Pancreas (tissue), 10 donors: ENCODE measurements around the gene LEKR1. TPM values are rescaled to one million over a fixed set of nuclear protein-coding genes. Genes with fewer than 3 reads are reported as not detected.

Experiments
- ATAC-seq, 4 donors: fragments of 200-7000 bp; cut with Tn5 transposase; one replicate each; pipeline versions ENCODE4 v1.8.0 to v1.9.1; 2020; ENCODE audit warnings: mild to moderate bottlenecking in 4 of 4, moderate library complexity in 4 of 4
- DNase-seq, 6 donors: peaks; one replicate each; pipeline ENCODE4 v3.0.0-alpha.2; 2020
- FAIRE-seq: peaks from 2 replicates; lab custom pipeline; 2012; peaks lifted over from hg19 to GRCh38; lab: Jason Lieb, UNC
- H3K27ac ChIP-seq, 4 donors: fragments of 200-600 bp; sonication (generic); 1 replicate in 3 of 4; 2 replicates in 1 of 4; pipeline versions ENCODE4 v1.5.0 to v1.8.0; 2020
- H3K27me3 ChIP-seq, 4 donors: fragments of 200-600 bp; one replicate each; pipeline ENCODE4 v1.8.0; 2021
- H3K36me3 ChIP-seq, 3 donors: fragments of 200-600 bp; sonication (generic) in 1 of 3; one replicate each; pipeline versions ENCODE4 v1.5.0 to v1.8.0; 2020 to 2021
- H3K4me1 ChIP-seq, 3 donors: fragments of 200-600 bp; one replicate each; pipeline ENCODE4 v1.8.0; 2021
- H3K4me3 ChIP-seq, 4 donors: fragments of 200-600 bp; sonication (generic) in 2 of 4; one replicate each; pipeline versions ENCODE4 v1.5.0 to v1.8.0; 2020 to 2021
- H3K9me3 ChIP-seq, 4 donors: fragments of 200-600 bp; one replicate each; pipeline ENCODE4 v1.8.0; 2021
- WGBS, 2 donors: extraction: QIAGEN DNeasy Blood & Tissue Kit; methylation state at CpG; one replicate each; pipeline ENCODE4 v1.1.7; 2013; 5-methylcytosine and 5-hydroxymethylcytosine counted together
- intact Hi-C, 3 donors: fragments of 100-400 bp; cut with DNase I; formaldehyde crosslinking; loops; one replicate each; pipeline versions ENCODE4 v1.11.1 to v1.14.2; 2022
- polyA plus RNA-seq, 2 donors: library from polyadenylated mRNA; stranded (reverse); fragments of 200-250 nt; gene quantifications; one replicate each; pipeline ENCODE4 v1.2.3, GENCODE V29; 2013
- total RNA-seq, 6 donors: library from RNA; stranded (reverse); fragmentation: NEBNext Ultra II Directional in 4 of 6; extraction: Animal tissue kit (Norgen Biotek cat#: 25700) in 4 of 6; gene quantifications; one replicate each; pipeline versions ENCODE4 v1.2.1 to v1.2.4, GENCODE V29; 2021 to 2023
- TF ChIP-seq, protein P1 (sequence below), 4 donors: fragments of 200-600 bp; sonication (generic) in 3 of 4; IDR thresholded peaks; one replicate each; pipeline versions ENCODE4 v1.5.0 to v1.8.0; 2021; ENCODE audit warnings: antibody characterized with exemption in 4 of 4
- donor health status: healthy with polysubstance abuse.
- donor health status: DM: no; HTN: no; CAD: no; lungs with moderate emphysema.
- donor health status: DM: no; HTN: no; CAD: no.
- donor health status: control.
- donor health status: control.
- donor health status: Bipolar disorder and iron deficiency.
- donor health status: DM: yes; HTN: yes; CAD: no.
- donor health status: DM: no; HTN: no; CAD: no.
- donor health status: DM: no; HTN: no; CAD: no.
- donor health status: DM: yes; HTN: yes; CAD: no.

LEKR1 gene
- total and polyA plus RNA-seq, 8 donors, result 0.88 to 2.8 (median 2.0) TPM

DNA sequence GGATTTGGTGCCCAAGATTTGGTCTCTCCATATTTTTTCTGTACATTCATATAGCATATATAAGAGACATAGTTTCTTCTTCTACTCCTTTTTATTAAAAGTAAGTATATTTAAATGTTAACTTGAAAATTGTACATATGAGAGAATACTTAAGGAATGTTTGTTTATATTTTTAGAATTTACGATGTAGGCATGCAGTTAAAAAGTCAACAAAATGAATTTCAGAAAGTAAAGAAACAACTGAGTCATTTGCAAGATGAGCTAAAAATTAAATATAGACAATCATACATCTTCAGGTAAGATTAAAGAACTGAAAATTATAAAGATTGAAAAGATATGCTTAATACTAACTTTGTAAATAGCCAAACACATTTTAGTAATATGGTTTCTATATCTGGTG lies 94.2 kb downstream of the LEKR1 start:
- no peak for ATAC-seq
- FAIRE-seq, result no peak
- no peaks in the 10 kb centered on the region for H3K27me3 ChIP-seq
- no peak overlapping the region for H3K27ac ChIP-seq
- WGBS, 2 donors, result 93% methylated on average over 1 of the region's 1 CpG
- H3K9me3 ChIP-seq, result no peaks in the 10 kb centered on the region
- no peaks in the 10 kb centered on the region for H3K36me3 ChIP-seq
- intact Hi-C loops, result no loop called here
- H3K4me1 ChIP-seq, result no peaks in the 10 kb centered on the region
- TF ChIP-seq, protein P1, sequence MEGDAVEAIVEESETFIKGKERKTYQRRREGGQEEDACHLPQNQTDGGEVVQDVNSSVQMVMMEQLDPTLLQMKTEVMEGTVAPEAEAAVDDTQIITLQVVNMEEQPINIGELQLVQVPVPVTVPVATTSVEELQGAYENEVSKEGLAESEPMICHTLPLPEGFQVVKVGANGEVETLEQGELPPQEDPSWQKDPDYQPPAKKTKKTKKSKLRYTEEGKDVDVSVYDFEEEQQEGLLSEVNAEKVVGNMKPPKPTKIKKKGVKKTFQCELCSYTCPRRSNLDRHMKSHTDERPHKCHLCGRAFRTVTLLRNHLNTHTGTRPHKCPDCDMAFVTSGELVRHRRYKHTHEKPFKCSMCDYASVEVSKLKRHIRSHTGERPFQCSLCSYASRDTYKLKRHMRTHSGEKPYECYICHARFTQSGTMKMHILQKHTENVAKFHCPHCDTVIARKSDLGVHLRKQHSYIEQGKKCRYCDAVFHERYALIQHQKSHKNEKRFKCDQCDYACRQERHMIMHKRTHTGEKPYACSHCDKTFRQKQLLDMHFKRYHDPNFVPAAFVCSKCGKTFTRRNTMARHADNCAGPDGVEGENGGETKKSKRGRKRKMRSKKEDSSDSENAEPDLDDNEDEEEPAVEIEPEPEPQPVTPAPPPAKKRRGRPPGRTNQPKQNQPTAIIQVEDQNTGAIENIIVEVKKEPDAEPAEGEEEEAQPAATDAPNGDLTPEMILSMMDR (IDR thresholded peaks at IDR 0.05), result no peak
- DNase-seq, result no peak
- H3K4me3 ChIP-seq, result no peak overlapping the region

DNA sequence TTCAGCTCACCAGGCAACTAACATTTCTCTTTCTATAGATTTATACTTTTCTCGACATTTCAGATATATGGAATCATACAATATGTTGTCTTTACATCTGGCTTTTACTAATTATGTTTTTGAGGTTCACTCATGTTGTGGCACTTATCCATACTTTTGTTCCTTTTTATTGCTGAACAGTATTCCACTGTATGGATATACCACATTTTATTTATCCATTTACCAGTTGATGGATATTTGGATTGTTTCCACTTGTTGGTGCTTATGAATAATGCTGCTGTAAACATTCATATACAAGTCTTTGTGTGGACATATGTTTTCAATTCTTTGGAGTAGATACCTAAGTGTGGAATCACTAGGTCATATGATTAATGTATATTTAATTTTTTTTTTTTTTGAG lies 97.2 kb downstream of the LEKR1 start:
- H3K27me3 ChIP-seq, result no peaks in the 10 kb centered on the region
- H3K4me3 ChIP-seq, result no peak overlapping the region
- ATAC-seq (no peak), DNase-seq (no peak), FAIRE-seq (no peak)
- no peaks in the 10 kb centered on the region for H3K36me3 ChIP-seq
- H3K9me3 ChIP-seq, result no peaks in the 10 kb centered on the region
- intact Hi-C loops, result no loop called here
- WGBS, 2 donors, result 96 to 97% methylated on average over 1 of the region's 1 CpG
- H3K4me1 ChIP-seq, result no peaks in the 10 kb centered on the region
- no peak overlapping the region for H3K27ac ChIP-seq
- TF ChIP-seq, protein P1 (IDR thresholded peaks at IDR 0.05), result no peak

DNA sequence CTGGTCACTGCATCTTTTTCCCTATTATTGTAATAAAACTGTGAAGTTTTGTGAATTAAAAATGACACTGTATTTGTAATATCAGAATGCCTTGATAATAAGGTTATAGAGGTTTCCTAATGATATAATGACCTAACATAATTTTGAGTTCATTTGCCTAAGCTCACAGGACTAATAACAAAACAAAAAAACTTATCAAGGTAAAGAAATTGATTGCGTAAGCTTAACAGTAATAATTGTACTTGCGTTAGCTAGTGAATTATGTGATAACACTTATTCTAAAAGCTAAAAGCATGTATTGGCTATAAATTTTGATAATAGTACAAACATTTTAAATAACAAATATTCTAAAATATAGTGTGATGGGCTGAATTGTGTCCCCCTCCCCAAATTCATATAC lies 112.6 kb downstream of the LEKR1 start:
- Histone ChIP-seq H3K4me1 (no peaks in the 10 kb centered on the region), H3K9me3 (no peaks in the 10 kb centered on the region), H3K36me3 (no peaks in the 10 kb centered on the region), H3K27me3 (no peaks in the 10 kb centered on the region), H3K27ac (no peak overlapping the region), H3K4me3 (no peak overlapping the region)
- ATAC-seq (no peak), FAIRE-seq (no peak), DNase-seq (no peak)
- intact Hi-C loops, result no loop called here
- TF ChIP-seq, protein P1 (IDR thresholded peaks at IDR 0.05), result no peak
- 82 to 84% methylated on average over 2 of the region's 2 CpGs for WGBS, 2 donors

DNA sequence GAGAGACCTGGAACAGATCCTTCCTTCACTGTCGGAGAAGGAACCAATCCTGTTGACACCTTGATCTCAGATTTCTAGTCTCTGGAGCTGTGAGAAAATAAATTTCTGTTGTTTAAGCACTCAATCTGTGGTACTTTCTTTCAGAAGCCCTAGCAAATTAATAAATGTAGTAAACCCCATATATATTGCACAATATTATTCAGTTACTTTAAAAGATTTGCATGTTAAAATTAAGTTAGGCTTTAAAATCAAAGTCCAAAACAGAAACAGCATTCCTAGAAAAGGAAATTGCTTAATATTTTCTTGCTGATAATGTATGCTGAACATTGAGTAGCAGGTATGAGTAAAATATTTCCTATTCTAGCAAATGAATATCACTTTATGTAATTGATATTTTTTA lies 113.2 kb downstream of the LEKR1 start:
- TF ChIP-seq, protein P1 (IDR thresholded peaks at IDR 0.05), result no peak
- H3K36me3 ChIP-seq, result no peaks in the 10 kb centered on the region
- 67 to 69% methylated on average over 1 of the region's 1 CpG for WGBS, 2 donors
- ATAC-seq (no peak), DNase-seq (no peak), FAIRE-seq (no peak)
- intact Hi-C loops, result no loop called here
- H3K27me3 ChIP-seq, result no peaks in the 10 kb centered on the region
- H3K9me3 ChIP-seq, result no peaks in the 10 kb centered on the region
- no peaks in the 10 kb centered on the region for H3K4me1 ChIP-seq
- H3K4me3 ChIP-seq, result no peak overlapping the region
- no peak overlapping the region for H3K27ac ChIP-seq

DNA sequence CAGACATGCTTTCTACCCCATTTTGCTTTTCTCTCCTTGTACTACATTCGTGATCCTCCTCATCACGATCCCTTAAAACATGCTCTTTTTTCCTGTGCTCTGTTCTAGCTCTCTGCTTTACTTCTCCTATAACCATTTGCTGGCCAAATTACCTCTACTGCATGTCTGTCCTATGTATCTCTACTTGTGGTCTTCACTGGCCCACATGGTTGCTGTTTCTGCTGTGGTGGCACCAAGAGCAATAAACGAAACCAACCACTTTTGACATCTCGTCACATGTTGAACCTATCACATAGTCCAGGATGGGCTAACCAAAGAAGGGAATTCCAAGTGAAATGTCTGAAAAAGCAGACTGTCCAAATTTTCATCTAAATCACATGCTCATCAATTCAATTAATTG lies 115.2 kb downstream of the LEKR1 start:
- FAIRE-seq (no peak), DNase-seq (no peak), ATAC-seq (no peak)
- Histone ChIP-seq H3K36me3 (no peaks in the 10 kb centered on the region), H3K27ac (no peak overlapping the region), H3K9me3 (no peaks in the 10 kb centered on the region), H3K4me1 (no peaks in the 10 kb centered on the region), H3K4me3 (no peak overlapping the region), H3K27me3 (no peaks in the 10 kb centered on the region)
- 79 to 94% methylated on average over 4 of the region's 4 CpGs for WGBS, 2 donors
- intact Hi-C loops, result no loop called here
- TF ChIP-seq, protein P1 (IDR thresholded peaks at IDR 0.05), result no peak
